Gastroesophageal sphincter (tissue), 3 donors: ENCODE results near the gene SOX5.

Experiments used
- CTCF ChIP-seq, 4 experiments: fragments of 200-600 bp in 2 of 4; fragments of 450-650 bp in 2 of 4; sonication (generic) in 1 of 4; IDR thresholded peaks; one replicate each; pipeline ENCODE4 v1.5.1; 2017 to 2019; ENCODE audit warnings: antibody characterized with exemption in 4 of 4, mild to moderate bottlenecking in 2 of 4, moderate library complexity in 2 of 4
- POLR2A ChIP-seq, 2 donors: fragments of 450-650 bp; IDR thresholded peaks; one replicate each; pipeline ENCODE4 v1.6.1; 2017; ENCODE audit warnings: antibody characterized with exemption in 2 of 2, mild to moderate bottlenecking in 2 of 2, moderate library complexity in 1 of 2
- POLR2AphosphoS5 ChIP-seq: sonication (generic); formaldehyde crosslinking; IDR thresholded peaks from one replicate; pipeline ENCODE4 v1.6.1; 2017; ENCODE audit warnings: antibody characterized with exemption

GRCh38 chr12:23775208-23775607, 174.3 kb downstream of the SOX5 start:
- no peak for TF ChIP-seq CTCF (IDR thresholded peaks at IDR 0.05)
- no peak for TF ChIP-seq POLR2A (IDR thresholded peaks at IDR 0.05)
- TF ChIP-seq POLR2AphosphoS5, result no peak
